Stimulated activated naive CD8-positive, alpha-beta T cell treated with anti-CD3 and anti-CD28 coated beads, Interleukin-15, Interleukin-2, amounts not matched to agents 100 ng/mL and 50 ng/mL, for 24 hours (primary cell): ENCODE measurements around the gene PPP1R8.

Source experiments
- H3K27ac Mint-ChIP-seq: one replicate; pipeline ENCODE4 v1.8.0; 2021; ENCODE audit warnings: mild to moderate bottlenecking, mixed read lengths
- H3K27me3 Mint-ChIP-seq: one replicate; pipeline ENCODE4 v1.8.0; 2021; ENCODE audit warnings: mixed read lengths
- H3K36me3 Mint-ChIP-seq: one replicate; pipeline ENCODE4 v1.8.0; 2021; ENCODE audit warnings: low read depth, mixed read lengths
- H3K4me1 Mint-ChIP-seq: one replicate; pipeline ENCODE4 v1.8.0; 2021; ENCODE audit warnings: low read depth, mixed read lengths
- H3K4me3 Mint-ChIP-seq: one replicate; pipeline ENCODE4 v1.8.0; 2021; ENCODE audit warnings: mild to moderate bottlenecking, mixed read lengths
- H3K9me3 Mint-ChIP-seq: one replicate; pipeline ENCODE4 v1.8.0; 2021; ENCODE audit warnings: mixed read lengths

Gene PPP1R8

GRCh38 chr1:27872802-27873551 lies 42.4 kb downstream of the PPP1R8 start:
- H3K27ac Mint-ChIP-seq = peak overlapping the region; percentile 94
- peaks cover 8% of the 10 kb centered on the region for H3K36me3 Mint-ChIP-seq
- no peaks in the 10 kb centered on the region for H3K9me3 Mint-ChIP-seq
- peak overlapping the region; percentile 97 for H3K4me3 Mint-ChIP-seq
- peaks cover 57% of the 10 kb centered on the region for H3K4me1 Mint-ChIP-seq
- H3K27me3 Mint-ChIP-seq = no peaks in the 10 kb centered on the region

GRCh38 chr1:27873671-27874384 lies 43.2 kb downstream of the PPP1R8 start:
- Mint-ChIP-seq H3K36me3 (peaks cover 13% of the 10 kb centered on the region), H3K27me3 (no peaks in the 10 kb centered on the region), H3K27ac (peak overlapping the region; percentile 94), H3K4me1 (peaks cover 57% of the 10 kb centered on the region), H3K9me3 (no peaks in the 10 kb centered on the region), H3K4me3 (peak overlapping the region; percentile 97)

DNA sequence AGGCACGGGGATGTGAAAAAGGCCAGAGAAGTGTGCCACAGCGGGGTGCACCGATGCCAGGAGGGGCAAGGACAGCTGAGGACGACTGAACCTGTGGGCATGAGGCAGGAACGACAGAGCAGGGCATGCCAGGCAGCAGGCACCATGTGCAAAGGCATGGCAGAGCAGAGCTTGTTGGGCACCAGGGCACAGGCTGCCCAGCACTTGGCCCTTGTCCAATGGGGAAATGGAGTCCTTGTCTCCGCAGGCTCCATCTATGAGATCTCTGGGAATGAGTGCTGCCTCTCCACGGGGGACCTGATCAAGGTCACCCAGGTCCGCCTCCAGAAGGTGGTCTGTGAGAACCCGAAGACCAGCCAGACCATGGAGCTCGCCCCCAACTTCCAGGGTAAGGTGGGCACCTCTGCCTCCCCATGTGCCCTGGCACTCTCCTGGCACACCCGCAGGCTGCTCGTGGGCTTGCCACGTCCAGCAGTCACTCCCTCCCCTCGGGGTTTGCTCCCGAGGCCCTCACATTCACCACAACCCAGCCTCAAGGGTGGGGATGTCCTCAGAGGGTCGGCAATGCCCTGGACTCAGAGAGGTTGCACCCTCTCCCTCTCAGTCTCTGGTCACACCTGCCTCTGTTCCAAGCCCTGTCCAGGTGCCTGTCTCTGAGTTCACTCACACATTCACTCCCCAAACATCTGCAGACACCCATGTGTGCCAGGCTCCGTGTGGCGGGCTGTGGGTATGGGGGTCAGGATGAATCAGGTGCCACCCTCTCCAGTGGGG lies 45.9 kb downstream of the PPP1R8 start:
- Mint-ChIP-seq H3K27me3 (no peaks in the 10 kb centered on the region), H3K4me3 (no peak overlapping the region), H3K36me3 (peaks cover 18% of the 10 kb centered on the region), H3K27ac (no peak overlapping the region), H3K9me3 (no peaks in the 10 kb centered on the region), H3K4me1 (peaks cover 45% of the 10 kb centered on the region)

GRCh38 chr1:27877115-27877416 lies 46.5 kb downstream of the PPP1R8 start:
- Mint-ChIP-seq H3K4me1 (peaks cover 41% of the 10 kb centered on the region), H3K27ac (no peak overlapping the region), H3K36me3 (peaks cover 21% of the 10 kb centered on the region), H3K4me3 (no peak overlapping the region), H3K9me3 (no peaks in the 10 kb centered on the region), H3K27me3 (no peaks in the 10 kb centered on the region)

- H3K27ac Mint-ChIP-seq = peak overlapping the region; percentile 52
- H3K4me3 Mint-ChIP-seq = no peak overlapping the region
- peaks cover 39% of the 10 kb centered on the region for H3K4me1 Mint-ChIP-seq
- H3K36me3 Mint-ChIP-seq = peaks cover 22% of the 10 kb centered on the region
- no peaks in the 10 kb centered on the region for H3K9me3 Mint-ChIP-seq
- H3K27me3 Mint-ChIP-seq = no peaks in the 10 kb centered on the region
Measured at GRCh38 chr1:27878039-27878438, 47.5 kb downstream of the PPP1R8 start.

DNA sequence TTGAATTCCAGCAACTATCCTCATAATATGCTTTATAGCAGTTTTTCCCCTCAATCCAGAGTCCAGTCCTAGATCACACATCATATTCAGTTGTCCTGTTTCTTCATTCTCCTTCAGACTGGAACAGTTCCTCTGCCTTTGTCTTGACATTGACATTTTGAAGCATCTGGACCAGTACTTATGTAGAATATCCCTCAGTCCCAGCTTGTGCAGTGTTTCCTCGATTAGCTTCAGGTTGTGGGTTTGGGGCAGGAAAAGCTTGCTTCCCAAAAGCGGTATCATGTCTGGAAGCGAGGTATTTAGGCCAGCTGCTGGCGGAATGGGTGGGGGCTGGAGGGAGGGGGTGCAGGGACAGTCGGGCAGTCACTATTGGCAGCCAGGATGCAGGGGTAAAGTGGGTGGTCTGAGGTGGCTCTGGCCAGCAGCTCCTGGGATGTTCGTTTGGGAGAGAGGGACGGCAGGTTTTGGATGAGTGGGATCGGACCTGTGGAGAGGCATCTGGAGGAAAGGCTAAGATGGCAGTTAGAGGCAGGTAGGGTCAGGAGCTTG lies 48.3 kb downstream of the PPP1R8 start:
- Mint-ChIP-seq H3K4me3 (no peak overlapping the region), H3K27me3 (no peaks in the 10 kb centered on the region), H3K4me1 (peaks cover 40% of the 10 kb centered on the region), H3K36me3 (peaks cover 30% of the 10 kb centered on the region), H3K9me3 (no peaks in the 10 kb centered on the region), H3K27ac (no peak overlapping the region)

DNA sequence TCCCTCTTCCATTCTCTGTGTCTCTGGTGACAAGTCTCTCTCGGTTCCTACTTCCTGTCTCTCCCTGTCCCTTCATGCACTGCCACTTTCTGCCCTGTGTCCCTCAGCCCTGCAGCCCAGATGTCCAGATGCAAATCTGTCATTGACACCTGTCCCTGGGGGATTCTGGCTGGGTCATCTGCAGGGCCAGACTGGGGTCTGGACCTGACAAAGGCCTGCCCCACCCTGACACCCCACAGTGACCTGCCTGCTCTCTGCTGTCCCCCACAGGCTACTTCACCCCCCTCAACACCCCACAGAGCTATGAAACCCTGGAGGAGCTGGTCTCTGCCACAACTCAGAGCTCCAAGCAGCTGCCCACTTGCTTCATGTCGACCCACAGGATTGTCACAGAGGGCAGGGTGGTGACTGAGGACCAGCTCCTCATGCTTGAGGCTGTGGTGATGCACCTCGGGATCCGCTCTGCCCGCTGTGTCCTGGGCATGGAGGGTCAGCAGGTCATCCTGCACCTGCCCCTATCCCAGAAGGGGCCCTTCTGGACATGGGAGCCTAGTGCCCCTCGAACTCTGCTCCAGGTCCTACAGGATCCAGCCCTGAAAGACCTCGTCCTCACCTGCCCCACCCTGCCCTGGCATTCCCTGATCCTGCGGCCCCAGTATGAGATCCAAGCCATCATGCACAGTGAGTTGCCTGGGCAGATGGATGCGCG lies 48.9 kb downstream of the PPP1R8 start:
- Mint-ChIP-seq H3K4me3 (no peak overlapping the region), H3K4me1 (peaks cover 44% of the 10 kb centered on the region), H3K27ac (peak overlapping the region; percentile 61), H3K9me3 (no peaks in the 10 kb centered on the region), H3K36me3 (peaks cover 37% of the 10 kb centered on the region), H3K27me3 (no peaks in the 10 kb centered on the region)

DNA sequence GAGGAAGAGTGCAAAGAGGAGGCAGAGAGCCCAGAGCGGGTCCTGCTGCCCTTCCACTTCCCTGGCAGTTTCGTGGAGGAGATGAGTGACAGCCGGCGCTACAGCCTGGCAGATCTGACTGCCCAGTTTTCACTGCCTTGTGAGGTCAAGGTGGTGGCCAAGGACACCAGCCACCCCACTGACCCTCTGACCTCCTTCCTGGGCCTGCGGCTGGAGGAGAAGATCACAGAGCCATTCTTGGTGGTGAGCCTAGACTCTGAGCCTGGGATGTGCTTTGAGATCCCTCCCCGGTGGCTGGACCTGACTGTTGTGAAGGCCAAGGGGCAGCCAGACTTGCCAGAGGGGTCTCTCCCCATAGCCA lies 51.9 kb downstream of the PPP1R8 start:
- H3K36me3 Mint-ChIP-seq = peaks cover 59% of the 10 kb centered on the region
- H3K4me1 Mint-ChIP-seq = peaks cover 56% of the 10 kb centered on the region
- no peaks in the 10 kb centered on the region for H3K9me3 Mint-ChIP-seq
- peak overlapping the region; percentile 5 for H3K27ac Mint-ChIP-seq
- H3K27me3 Mint-ChIP-seq = no peaks in the 10 kb centered on the region
- H3K4me3 Mint-ChIP-seq = no peak overlapping the region

DNA sequence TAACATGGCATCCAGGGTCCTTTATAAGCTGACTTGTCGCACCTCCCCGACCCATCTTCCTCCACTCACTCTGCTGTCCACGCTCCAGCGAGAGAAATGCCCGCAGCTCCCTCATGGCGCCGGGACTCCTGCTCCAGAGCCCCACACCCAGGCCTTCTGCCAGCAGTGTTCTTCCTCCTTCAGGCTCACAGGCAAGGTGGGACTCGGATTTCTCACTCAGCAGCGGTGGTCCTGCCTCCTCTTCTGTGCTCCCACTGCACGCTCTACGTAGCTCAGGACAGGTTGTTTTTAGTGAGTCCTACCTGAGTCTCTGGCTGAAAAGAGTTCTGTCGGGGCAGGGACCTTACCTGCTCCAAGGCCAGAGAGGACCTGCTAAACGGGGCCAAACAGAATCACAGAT lies 53.0 kb downstream of the PPP1R8 start:
- Mint-ChIP-seq H3K4me3 (no peak overlapping the region), H3K27ac (no peak overlapping the region), H3K4me1 (peaks cover 55% of the 10 kb centered on the region), H3K36me3 (peaks cover 60% of the 10 kb centered on the region), H3K27me3 (no peaks in the 10 kb centered on the region), H3K9me3 (no peaks in the 10 kb centered on the region)

DNA sequence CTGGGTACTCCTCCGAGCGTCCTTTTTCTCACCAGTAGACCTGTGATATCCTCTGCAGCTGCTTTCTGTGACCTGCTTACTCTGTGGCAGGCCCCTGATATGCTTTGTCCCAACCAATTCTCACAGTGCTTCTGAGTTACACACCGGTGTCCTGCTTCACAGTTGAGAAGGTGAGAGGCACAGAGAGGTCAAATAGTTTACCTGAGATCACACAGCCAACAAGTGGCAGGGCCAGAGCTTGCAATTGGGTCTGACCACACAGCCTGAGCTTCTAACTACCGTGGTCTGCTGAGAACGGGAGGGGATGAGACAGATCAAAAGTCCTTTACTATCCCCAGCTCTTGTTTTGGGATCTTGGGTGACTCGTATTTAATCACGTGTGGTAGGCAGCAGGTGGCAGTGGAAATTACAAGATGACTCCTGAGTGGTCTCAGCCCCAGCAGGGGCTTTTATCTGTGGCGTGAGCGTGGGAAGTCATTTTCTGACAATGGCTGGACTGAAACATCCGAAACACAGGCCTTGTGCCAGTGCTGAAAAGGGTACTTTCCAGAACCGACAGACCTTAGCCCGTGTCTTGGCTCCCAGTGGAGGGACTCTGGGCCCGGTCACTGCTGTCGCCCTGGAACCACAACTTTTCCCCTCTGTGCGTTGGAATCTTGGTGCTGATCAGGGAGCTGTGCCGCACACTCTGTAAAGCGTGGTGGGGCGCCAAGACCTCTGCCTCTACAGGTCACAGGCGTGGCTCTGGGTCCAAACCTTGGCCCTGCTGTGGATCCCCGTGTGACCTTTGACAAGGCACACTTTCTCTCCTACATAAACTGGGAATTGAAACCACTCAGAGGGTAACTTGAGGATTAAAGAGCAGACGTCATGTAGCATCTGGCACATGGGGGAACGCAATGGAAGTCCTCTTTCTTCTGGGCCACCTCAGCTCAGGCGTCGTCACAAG lies 53.7 kb downstream of the PPP1R8 start:
- no peaks in the 10 kb centered on the region for H3K9me3 Mint-ChIP-seq
- peak overlapping the region; percentile 49 for H3K27ac Mint-ChIP-seq
- H3K4me1 Mint-ChIP-seq = peaks cover 61% of the 10 kb centered on the region
- H3K36me3 Mint-ChIP-seq = peaks cover 64% of the 10 kb centered on the region
- H3K4me3 Mint-ChIP-seq = no peak overlapping the region
- H3K27me3 Mint-ChIP-seq = no peaks in the 10 kb centered on the region

- Mint-ChIP-seq H3K27ac (peak overlapping the region; percentile 49), H3K4me1 (peaks cover 67% of the 10 kb centered on the region), H3K36me3 (peaks cover 69% of the 10 kb centered on the region), H3K4me3 (no peak overlapping the region), H3K27me3 (no peaks in the 10 kb centered on the region), H3K9me3 (no peaks in the 10 kb centered on the region)
Measured at GRCh38 chr1:27885114-27885528, 54.5 kb downstream of the PPP1R8 start.

- H3K36me3 Mint-ChIP-seq = peaks cover 74% of the 10 kb centered on the region
- peaks cover 74% of the 10 kb centered on the region for H3K4me1 Mint-ChIP-seq
- no peak overlapping the region for H3K4me3 Mint-ChIP-seq
Measured at GRCh38 chr1:27885621-27886352, 55.2 kb downstream of the PPP1R8 start.

DNA sequence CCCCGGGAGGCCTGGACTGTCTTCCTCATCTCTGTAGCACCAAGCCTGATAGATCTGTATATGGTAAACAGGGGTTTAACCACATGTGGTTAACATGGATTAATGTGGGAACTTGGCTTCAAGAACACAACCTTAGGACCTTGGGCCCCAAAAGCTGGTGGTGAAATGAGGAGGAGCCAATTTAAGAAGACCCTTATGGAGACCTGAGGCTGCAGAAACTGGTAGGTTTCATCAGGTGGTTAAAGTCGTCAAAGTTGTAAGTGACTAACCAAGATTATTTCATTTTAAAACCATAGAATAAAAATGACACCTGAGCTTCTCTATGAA lies 55.7 kb downstream of the PPP1R8 start:
- Mint-ChIP-seq H3K4me3 (no peak overlapping the region), H3K9me3 (no peaks in the 10 kb centered on the region), H3K27me3 (no peaks in the 10 kb centered on the region), H3K27ac (peak overlapping the region; percentile 71), H3K4me1 (peaks cover 79% of the 10 kb centered on the region), H3K36me3 (peaks cover 77% of the 10 kb centered on the region)

More at GRCh38 chr1:27885621-27886352, 55.2 kb downstream of the PPP1R8 start:
- H3K27me3 Mint-ChIP-seq = no peaks in the 10 kb centered on the region
- H3K27ac Mint-ChIP-seq = peak overlapping the region; percentile 12
- no peaks in the 10 kb centered on the region for H3K9me3 Mint-ChIP-seq
